T-helper 2 cell (primary cell): Measurements from ENCODE around the gene SSTR5.

Experiments
- DNase-seq, 5 experiments: peaks; one replicate each; pipeline versions ENCODE4 v3.0.0 to v3.0.0-alpha.2; 2012 to 2022

SSTR5 gene

DNA sequence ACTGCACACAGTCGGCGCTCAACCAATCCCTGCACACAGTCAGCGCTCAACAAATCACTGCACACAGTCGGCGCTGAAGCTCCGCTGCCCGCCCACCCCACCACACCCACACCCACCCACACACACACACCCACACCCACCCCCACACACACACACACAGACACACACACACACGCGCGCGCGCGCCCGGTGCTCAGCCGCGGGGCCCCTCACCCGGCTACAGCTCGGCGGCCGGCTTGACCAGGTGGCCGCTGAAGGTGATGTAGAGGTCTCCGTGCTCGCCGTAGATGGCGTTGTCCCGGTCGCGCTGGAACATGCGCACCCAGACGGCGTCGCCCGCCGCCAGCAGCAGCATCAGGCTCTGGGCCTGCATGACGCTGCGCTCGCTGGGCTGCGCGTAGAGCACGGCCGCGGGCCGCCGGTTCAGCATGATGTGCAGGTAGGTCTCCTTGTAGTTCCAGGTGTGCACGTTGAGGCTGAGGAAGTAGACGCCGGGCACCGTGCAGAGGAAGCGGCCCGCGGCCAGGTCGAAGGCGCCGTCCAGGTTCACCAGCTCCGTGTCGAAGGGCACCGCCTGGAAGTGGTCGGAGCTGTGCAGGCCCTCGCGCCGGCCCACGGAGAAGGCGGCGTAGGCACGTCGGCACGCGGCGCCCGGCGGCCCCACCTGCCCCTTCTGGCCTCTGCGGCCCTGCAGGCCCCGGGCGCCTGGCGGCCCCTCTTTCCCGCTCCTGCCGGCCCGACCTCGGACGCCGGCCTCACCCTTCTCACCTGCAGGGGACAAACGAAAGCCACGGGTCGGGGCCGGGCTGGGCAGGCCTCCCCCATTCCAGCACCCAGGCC lies 21.0 kb downstream of the SSTR5 start:
- DNase-seq, result peak in 1 of 5 experiments; percentile 58

DNA sequence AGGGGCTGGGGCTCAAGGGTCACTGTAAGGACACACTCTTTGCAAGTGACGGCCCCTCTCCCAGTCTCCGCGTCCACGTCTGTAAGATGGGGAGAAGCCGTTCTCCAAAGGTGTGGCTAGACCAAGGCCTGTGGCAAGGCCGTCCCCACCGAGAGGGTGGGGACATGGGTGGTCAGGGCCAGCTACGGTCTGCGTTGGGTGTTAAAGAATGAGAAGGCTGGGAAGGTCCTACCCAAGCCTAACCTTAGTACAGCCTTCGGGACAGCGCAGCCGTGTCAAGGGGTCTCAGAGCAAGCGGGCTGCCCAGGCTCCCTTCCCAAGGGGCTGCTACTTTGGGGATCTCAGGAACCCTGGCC lies 21.6 kb downstream of the SSTR5 start:
- no peak for DNase-seq

DNA sequence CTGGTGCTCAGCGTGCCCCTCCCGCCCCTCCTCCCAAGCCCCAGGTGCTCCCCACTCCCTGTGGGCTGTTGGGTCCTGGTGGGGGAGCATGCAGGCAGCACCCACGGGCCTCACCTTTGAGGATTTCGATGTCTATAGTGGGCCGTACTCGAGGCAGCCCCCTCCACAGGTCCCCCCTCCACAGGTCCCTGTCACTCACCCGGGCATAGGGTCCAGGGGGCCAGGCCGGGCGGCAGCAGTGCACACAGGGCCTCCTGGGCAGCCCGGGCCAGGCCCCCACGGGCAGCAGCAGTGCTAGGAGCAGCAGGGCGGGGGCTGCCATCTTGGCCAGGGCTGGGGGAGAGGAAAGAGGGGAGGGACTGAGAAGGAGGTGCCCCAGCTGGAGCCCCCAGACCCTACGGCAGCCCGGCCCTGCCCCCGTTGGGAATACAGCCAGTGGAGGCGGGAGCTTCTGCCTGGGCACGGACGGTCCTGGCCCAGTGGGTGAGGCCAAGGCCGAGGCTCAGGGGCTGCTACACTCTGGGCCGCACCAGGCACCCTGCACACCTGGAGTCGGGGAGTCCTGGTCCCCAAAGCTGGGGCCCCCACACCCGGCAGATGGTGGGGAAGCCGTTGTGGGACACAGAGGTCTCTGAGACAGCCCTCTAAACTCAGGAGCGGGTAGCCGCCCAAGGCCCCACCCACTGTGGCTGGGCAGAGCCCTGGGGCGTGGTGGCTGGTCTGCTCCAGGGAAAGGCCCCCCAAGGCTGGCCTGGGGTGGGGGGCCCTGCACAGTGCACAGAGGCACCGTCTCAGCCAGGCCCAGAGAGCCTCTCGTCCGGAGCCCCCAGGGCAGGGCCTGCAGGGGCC lies 22.3 kb downstream of the SSTR5 start:
- no peak for DNase-seq

DNA sequence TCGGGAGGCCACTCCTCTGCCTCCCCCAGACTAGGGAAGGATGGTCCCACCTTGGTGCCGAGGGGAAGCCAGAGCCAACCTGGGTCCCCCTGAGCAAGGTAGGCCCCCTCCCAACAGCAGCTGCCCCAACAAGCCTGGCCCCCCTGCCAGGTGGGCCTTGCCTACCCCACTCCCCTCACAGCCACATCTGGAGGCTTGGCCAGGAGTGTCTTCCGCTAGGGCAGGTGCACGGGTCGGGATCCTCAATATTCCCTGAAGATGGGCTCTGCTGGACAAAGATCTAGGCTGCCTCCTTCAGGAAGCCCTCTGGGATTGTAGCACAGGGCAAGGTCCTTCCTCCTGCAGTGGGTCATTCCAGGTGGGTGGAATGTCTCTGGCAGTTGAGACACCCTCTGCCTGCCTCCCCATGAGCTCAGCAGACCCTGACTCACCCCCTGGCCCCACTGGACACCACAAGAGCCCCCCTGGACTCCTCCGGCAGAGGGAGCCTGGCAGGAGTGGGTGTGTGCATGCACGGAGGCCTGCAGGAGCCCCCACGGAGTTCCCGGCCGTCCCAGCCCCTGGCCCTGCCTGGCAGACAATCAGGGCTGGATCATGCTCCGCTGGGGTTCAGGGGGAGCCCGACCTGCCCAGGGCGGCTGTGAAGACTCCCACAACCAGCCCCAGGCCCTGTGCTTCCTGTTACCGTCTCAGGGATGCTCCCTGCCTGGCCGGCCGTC lies 23.1 kb downstream of the SSTR5 start:
- DNase-seq, result no peak

DNA sequence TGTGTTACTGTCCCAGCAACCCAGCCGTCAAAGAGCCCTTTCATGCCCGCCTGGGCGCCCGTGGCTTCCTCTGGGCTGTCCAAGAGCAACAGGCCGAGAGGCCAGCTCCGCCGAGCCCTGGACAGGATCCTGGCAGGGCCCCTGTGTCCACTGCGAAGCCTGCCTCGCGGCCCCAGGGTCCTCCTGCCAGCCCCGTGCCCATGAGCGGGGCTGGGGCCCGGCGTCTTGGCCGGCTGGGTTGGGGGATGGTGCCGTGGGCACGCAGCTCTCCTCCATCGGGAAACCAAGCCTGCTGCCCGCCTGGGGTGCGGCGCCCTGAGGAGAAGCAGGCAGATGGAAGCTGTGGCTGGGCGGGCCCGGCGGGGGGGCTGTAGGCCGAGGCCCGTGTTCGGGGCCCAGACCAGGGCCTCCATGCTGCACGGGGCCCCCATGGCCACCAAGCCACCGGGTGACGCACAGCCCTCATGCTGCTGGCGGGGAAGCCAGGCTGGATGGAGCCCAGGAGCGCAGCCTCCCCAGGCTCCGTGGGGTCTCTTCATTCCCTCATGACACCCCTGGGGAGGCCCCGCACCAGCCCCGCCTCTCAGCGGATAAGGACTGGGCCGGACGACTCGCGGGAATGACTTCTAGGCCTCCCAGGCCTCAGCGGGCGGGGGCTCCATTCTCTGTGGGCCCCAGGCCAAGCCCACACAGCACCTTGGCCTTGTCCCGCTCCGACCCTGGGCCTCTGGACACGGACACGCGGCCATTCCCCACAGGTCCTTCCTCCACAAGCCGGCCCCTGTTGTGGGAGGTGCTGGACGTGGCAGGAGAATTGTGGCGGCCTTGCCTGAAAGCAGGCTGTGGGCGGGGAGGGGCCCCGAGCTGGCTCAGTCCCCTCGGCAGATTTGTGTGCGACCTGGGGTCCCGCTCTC lies 23.9 kb downstream of the SSTR5 start, which contains the start of gene C1QTNF8:
TSS of gene C1QTNF8 (minus strand) at position 76 of the 914 bp plus-strand sequence. CDS start 1,322 bp downstream, outside the sequence.
- no peak for DNase-seq

DNA sequence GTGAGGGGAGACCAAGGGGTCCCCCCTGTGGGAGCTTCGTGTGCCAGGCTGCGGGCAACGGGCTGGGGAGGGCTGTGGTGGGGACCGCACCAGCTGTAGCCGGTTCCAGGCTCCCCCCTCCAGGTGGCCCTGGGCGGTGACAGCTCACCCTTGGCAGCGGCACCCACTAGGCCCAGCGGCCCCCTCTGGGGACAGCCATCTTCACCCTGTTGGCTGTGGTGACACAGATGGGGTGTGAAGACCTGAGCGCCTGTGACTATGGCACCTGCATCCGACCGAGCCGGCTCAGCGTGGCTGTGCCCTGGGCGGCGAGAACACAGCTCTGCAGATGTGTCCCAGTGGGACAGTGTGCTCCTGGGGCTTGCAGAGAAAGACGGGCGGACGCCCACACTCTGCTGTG lies 24.6 kb downstream of the SSTR5 start:
- no peak for DNase-seq

GRCh38 chr16:1097800-1098199 lies 25.3 kb downstream of the SSTR5 start:
- DNase-seq, result no peak

DNA sequence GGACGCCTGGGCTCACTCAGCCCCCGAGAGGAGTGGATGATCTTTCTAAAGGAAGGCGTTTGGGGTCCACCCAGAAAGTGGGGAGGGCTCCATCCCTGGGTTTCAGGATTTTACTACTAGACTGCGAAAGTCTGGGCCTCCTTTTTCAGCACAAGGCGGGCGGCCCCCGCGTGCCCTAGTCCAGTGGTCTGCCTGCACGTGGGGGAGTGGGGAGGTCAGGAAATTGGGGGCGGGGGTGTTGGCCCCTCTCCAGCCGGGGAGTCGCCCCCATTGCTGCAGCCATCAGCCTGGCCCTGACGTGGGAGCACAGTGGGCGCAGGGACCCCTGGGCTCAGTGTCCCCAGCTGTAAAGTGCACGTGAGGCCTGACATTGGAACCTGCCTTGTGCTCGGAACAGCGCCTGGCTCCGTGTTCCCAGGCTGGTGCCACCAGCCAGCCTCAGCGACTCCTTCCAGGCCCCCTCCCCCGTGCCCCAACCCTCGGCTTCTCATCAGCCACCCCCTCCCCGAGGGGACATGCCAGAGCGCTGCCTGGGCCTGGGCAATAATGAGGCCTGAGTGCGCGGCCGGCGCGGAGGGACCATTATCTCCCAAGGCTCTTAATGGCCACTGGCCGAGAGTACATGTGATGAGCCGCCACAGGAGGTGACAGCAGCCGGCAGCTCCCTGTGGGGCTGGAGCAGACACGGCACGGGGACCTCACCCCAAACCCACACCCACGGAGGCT lies 25.9 kb downstream of the SSTR5 start:
- no peak for DNase-seq

DNA sequence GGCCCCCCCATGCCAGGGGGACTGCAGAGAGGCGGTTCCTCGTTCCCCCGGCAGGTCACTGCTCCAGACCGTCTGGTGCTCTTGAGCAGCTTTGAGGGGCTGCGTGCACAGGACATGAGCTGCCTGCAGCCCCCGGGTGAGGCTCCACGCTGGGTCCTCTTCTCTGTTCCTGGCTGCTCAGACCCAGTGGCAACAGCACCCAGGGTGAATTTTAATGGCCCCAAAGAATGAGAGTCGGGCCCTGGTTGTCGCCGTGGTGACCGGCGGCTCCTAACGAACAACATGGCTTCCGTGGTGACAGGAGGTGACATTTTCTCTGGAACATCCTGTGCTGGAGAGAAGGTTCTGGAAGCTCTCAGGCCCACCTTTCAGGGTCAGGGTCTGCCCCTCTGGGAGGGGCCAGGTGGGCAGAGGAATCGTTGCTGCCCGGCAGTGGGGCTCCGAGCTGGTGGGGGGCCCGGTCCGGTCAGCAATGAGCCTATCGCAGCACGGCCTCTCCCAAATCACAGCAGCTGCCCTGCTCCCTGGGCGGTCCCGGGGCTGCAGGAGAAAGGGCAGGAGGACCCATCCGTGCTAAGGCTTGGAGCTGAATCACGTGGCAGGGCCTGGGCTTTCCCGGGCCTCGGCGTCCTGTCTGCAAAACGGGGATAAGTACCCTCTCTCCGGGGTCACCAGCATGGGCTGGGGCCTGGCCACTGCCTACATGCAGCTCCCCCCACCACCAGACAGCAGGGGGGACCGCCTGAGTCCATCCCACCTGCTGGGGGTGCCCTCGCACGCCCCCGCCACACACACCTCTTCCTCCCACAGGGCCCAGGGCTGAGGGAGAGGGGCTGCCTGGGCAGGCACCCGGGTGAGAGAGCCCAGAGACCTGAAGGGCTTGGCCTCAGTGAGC lies 26.9 kb downstream of the SSTR5 start:
- DNase-seq, result no peak

DNA sequence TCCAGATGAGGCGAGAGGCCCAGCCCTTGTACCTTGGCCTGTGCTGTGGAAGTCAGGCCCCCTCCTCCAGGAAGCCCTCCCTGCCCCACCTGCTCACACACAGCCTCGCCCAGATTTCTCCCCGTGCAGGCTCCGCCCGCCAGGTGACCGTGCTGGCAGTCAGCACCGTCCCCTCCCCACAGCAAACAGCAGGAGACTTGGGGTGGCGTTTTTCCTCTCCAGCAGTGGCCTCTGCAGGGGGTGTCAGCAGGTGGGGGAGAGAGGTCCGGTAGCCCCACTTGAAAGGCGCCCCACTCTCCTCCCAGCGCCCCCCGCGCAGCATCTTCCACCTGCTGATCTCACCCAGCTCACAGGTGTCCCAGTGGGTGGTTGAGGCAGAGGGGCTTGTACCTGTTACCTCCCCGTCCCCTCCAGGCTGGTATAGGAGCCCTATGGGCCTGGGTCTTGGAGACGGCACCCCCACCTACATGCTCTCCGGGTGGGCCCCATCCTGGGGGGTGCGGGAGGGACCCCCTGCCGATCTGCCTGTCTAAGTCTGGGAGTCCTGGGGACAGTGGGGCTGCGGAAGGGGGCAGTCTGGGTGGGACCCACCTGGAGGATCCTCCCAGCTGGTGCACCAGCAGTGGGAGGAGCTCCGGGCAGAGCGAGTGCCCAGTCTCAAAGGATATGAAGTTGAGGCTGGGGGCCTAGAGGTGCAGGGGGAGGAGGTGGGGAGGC lies 27.7 kb downstream of the SSTR5 start:
- DNase-seq, result no peak

- no peak for DNase-seq
Observed at GRCh38 chr16:1101133-1101532, 28.6 kb downstream of the SSTR5 start.

DNA sequence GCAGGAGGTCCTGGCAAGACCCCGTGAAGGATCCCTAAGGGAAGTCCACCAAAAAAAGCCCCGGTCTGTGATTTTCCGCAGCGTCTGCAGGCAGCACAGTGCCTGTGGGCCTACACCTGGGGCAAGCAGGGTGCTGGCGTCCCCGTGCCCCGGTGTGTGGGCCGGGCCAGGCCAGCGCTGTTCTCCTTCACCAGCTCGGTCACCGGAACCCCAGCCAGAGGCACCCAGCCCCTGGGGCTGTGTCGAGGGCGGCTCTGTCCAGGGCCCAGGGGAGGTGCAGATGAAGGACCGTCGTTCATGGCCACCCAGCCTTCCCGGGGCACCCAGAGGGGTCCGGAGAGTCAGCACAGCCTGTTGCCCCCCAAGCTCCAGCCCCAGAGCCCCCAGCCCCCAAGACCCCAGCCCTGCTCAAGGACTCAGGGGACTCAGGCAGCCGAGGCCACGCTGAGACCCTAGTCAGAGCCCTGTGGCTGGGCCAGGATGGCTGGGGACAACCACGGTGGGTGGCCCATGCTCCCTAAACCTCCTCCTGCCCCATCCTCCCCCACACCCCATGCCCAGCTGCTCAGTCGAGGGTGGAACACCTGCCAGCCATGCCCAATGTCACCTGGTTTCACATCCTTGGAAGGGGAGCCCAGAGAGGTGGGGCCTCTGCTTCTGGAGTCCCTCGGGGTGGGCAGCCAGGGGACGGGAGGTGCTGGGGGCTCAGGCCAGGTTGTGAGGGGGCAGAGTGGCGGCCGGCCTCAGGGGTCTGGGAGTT lies 29.2 kb downstream of the SSTR5 start:
- DNase-seq, result no peak

DNA sequence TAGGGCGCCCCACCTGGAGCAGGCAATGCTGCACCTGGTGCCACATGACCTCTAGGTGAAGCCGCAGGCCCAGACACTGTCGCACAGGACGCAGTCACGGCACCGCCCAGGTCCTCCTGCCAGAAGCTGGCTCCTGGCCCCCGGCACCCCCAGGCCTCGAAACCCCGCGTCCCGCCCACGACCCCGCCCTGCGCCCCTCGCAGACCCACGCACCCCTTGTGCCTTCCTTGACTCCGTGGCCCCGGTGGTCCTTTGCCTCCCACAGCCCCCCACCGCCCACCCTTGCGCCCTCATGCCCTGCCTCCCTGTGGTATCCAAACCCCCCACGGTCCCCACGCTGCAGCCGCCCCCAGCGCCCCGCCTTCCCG lies 29.8 kb downstream of the SSTR5 start:
- DNase-seq, result no peak

GRCh38 chr16:1102921-1103635 lies 30.5 kb downstream of the SSTR5 start:
- DNase-seq, result peak; percentile 43 to 62 (median 54)

- no peak for DNase-seq
Observed at GRCh38 chr16:1103636-1103980, 31.1 kb downstream of the SSTR5 start.

DNA sequence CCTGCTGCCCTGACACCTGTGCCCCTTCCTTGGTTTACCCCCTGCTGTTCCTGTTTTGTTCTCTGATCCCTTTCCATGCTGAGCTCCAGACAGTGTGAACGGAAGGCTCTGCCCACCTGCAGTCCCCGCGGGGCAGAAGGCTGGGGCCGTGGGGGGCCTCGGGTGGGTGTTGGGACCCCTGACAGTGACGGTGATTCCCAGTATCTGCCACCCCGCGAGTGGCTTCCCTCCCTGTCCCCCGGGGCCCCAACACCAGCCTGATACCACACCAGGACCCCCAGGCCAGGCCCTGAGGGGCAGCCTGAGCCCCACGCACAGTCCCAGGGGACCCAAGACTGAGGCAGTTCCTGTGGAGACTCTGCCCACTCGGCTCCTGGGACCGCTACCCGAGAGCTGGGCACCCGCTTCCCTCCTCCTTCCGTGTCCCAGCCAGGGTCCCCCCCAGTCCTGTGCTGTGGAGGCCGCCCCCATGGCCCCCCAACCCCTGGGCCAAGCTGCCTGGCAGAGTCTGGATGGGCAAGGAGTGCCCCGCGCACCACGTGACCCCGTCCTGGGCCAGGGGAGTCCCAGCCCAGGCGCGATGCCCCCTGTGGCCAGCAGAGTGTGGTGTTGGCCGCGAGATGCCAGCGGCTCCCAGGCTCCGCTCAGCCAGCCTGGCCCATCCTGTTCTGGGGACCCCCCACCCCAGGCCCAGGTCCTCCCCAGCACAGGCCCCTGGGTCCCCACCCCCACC lies 33.5 kb downstream of the SSTR5 start:
- DNase-seq, result peak in 2 of 5 experiments; percentile 25 to 26

DNA sequence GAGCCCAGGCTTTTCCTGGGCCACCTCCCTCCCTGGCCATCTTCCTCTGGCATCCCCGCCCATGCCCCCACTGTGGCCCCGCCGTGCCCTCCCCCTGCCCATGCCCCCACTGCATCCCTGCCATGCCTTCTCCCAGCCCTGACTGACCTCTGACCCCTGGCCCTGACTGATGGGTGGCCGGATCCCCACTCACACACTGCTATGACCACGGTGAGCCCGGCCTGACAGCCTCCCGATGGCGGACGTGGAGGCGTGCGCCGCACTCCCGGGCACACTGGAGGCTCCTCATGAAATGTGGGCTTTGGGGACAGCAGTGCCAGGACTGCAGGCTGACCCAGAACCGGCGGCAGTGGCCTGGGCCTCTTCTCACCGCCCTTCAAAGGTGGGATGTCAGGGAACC lies 34.1 kb downstream of the SSTR5 start:
- no peak for DNase-seq

- DNase-seq, result no peak
Observed at GRCh38 chr16:1107141-1107540, 34.6 kb downstream of the SSTR5 start.
